ENCODE data around the gene OR10A7. TPM values are rescaled to one million over a fixed set of nuclear protein-coding genes. Genes with fewer than 3 reads are reported as not detected.

Gene OR10A7, protein sequence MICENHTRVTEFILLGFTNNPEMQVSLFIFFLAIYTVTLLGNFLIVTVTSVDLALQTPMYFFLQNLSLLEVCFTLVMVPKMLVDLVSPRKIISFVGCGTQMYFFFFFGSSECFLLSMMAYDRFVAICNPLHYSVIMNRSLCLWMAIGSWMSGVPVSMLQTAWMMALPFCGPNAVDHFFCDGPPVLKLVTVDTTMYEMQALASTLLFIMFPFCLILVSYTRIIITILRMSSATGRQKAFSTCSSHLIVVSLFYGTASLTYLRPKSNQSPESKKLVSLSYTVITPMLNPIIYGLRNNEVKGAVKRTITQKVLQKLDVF
- total RNA-seq (2022; extraction: Qiagen RNA extraction), result not detected in 5 replicates

GRCh38 chr12:55220725-55221124 lies at the start of gene OR10A7:
Gene OR10A7, plus strand, starts transcription at chr12:55221025. Its CDS starts 0 bp downstream, at chr12:55221025.

DNA sequence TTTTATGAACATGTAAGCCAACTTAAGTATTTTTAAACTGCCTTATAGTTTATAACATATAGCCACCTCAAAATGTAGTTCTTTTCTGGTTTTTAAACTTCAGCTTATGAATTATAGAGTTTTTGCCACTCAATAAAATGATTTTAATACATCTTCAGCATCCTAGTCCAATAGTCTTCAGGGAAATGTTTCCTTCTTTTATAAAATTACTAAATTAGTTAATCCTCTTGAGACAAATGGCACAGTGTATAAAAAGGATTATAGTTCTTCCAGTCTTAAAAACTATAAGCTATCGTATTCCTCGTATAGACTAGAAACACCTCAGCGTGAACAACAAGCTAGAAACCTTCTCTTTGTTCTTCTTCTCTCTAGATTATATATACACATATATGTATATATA lies 23.5 kb downstream of the OR10A7 start, which contains the start of gene OR6C74:
Gene OR6C74 (plus strand): TSS at position 301 of the 400 bp plus-strand sequence. CDS start 2,679 bp downstream, outside the sequence.

Other genes starting within 250 kb of the OR10A7 start
- not detected in 5 replicates for gene TESPA1, start 236.3 kb upstream of the OR10A7 start, total RNA-seq (2022; extraction: Qiagen RNA extraction)
- 0.03 TPM in 1 of 5 replicates, not detected in the others for gene NEUROD4, start 201.1 kb upstream of the OR10A7 start, total RNA-seq (2022; extraction: Qiagen RNA extraction)
- gene OR9K2, start 94.6 kb upstream of the OR10A7 start, total RNA-seq (2022; extraction: Qiagen RNA extraction), result not detected in 5 replicates
- gene OR6C74, start 23.6 kb downstream of the OR10A7 start, total RNA-seq (2022; extraction: Qiagen RNA extraction), result not detected in 5 replicates
- gene OR6C6, start 75.5 kb downstream of the OR10A7 start, total RNA-seq (2022; extraction: Qiagen RNA extraction), result not detected in 5 replicates
- not detected in 5 replicates for gene OR6C1, start 93.3 kb downstream of the OR10A7 start, total RNA-seq (2022; extraction: Qiagen RNA extraction)
- not detected in 5 replicates for gene OR6C3, start 109.7 kb downstream of the OR10A7 start, total RNA-seq (2022; extraction: Qiagen RNA extraction)
- gene OR6C75, start 141.9 kb downstream of the OR10A7 start, total RNA-seq (2022; extraction: Qiagen RNA extraction), result not detected in 5 replicates
- not detected in 5 replicates for gene OR6C65, start 179.5 kb downstream of the OR10A7 start, total RNA-seq (2022; extraction: Qiagen RNA extraction)
- gene OR6C76, start 205.2 kb downstream of the OR10A7 start, total RNA-seq (2022; extraction: Qiagen RNA extraction), result not detected in 5 replicates
- gene OR6C2, start 223.1 kb downstream of the OR10A7 start, total RNA-seq (2022; extraction: Qiagen RNA extraction), result not detected in 5 replicates
- not detected in 5 replicates for gene OR6C70, start 249.1 kb downstream of the OR10A7 start, total RNA-seq (2022; extraction: Qiagen RNA extraction)

Data from A549 treated with dexamethasone at 1 μM for 4 hours (cell line).